GM21529 (cell line): ENCODE data around the gene CBY3.
A peak's percentile ranks its signal among the peaks of the same experiment; 100 is the strongest.
"Not testable (repeated sequence)": the region's sequence is repeated elsewhere in the genome, so short reads cannot be mapped to it uniquely, and the experiment has no call there.

ENCODE experiments used
- ATAC-seq: cut with Tn5 transposase; IDR thresholded peaks from one replicate; pipeline ENCODE4 v1.9.1; 2021; ENCODE audit not compliant: unreplicated experiment

Gene CBY3

DNA sequence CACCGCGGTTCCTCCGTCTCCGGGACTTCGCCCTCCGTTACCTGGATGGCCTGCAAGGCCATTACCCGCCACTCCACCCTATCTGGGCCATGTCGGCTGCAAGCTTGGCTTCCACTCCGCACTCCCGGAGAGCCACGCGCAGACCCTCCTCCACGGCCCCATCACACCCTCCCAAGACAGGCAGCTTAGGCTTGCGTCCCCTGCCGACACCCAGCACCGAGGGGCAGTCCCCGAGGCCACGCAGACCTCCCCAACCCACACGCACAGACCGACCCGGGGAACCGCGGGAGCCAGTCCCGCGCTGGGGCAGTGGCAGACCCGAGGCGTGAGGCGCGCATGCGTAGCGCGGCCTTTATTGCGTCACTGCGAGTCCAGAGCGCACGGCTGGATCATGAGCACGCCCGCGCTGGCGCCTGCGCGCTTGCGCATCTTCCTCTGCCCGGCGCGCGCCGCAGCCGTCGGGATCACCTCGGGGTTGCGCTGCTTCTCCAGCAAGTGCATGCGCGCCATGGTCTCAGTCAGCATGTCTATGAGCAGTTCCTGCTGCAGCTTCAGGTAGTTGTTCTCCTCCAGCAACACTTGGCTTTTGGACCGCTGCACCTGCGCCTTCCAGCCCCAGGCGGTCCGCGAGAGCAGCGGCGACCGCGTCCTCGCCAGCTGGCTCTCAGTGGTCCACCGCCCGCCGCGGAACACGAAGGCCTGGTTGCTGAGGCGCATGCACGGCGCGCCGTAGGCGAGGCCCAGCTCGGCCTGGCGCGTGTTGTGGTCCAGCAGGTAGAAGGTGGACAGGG lies 2.4 kb downstream of the CBY3 start:
- peak; percentile 86 for ATAC-seq

DNA sequence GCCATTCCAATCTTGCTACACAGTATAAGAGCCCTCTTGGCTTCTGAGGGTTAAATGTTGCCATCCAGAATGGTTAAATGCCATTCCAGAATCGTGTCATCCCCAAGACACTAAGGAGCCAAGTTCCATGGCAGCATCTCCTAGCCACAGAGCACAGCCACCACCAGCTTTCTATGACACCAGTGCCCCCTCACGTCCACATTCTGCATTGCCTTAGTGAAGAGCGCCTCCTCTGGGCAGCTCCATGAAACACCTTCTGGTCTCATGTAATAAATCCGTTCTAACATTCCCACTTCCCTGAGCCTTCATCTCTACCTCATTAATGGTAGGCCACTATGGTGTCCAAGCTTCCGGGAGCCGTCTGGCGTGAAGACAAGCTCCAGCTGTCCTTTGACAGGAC lies 12.4 kb downstream of the CBY3 start:
- ATAC-seq: peak; percentile 80

GRCh38 chr5:179661647-179662046 lies 19.2 kb downstream of the CBY3 start:
- ATAC-seq: not testable (repeated sequence)

- ATAC-seq: peak; percentile 54
These were observed 22.5 kb downstream of the CBY3 start for GRCh38 chr5:179658179-179658856.

GRCh38 chr5:179657302-179658178 lies 23.3 kb downstream of the CBY3 start:
- peak; percentile 90 for ATAC-seq

DNA sequence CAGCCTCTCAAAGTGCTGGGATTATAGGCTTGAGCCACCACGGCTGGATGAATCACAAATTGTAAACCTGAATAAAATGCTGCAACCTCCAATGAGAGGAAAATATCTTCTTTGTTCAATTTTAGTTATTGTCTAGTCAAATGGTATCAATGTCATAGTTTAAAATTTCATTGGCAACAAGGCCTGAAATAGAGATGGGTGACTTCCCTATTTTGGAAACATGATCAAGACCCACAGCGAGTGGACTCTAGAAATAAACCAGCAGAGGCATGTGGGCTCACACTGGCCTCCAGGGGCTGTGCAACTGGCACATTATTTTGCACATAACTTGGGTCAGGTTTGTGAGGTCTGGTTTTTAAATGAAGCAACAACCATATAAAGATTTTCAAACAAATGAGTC lies 27.7 kb downstream of the CBY3 start:
- ATAC-seq: not testable (repeated sequence)

- not testable (repeated sequence) for ATAC-seq
These were observed 30.6 kb downstream of the CBY3 start for GRCh38 chr5:179650245-179650644.

DNA sequence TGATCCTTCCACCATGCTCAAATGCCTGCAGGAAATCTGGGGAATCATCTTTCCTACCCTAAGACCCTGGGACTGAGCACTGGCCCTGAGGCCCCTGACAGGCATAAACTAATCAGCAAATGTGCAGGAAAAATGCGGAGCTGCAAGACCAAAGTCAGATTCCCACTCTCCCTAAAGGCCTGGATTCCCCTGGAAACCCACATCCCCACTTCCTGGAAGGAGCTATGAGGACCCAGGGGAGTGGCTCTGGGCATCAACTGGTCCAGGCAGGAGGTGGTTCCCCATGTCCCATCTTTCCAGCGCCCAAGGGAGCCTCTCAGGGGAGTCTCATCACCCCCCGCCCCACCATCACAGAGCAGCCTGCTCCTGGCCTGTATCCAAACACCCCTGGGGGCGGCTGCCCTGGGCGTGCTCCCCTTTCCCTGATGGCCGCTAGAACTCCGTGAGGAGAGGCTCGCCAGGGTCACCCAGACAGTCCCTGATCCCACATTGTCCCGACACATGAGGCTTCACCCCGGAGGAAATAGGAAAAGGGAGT lies 31.6 kb downstream of the CBY3 start:
- ATAC-seq: not testable (repeated sequence)

- ATAC-seq: no peak
These were observed 32.4 kb downstream of the CBY3 start for GRCh38 chr5:179648410-179648809.

DNA sequence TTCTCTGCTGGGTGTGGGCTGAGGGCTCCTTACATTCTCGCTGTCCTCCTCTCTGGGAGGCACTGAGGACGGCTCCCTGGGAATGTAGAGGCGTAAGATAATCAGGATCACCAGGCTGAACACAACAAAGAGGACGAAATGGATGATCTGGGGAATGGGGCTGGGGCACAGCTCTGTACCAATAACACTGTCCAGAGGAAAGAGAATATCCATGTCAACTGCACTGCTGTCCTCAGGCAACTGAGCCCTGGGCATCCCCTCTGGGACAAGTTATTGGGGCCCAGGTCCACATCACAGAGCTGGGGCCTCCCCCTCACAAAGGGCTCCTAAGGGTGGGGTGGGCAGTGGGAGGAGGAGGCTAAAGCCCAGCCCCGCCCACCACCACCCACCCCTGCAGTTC lies 36.1 kb downstream of the CBY3 start:
- not testable (repeated sequence) for ATAC-seq

DNA sequence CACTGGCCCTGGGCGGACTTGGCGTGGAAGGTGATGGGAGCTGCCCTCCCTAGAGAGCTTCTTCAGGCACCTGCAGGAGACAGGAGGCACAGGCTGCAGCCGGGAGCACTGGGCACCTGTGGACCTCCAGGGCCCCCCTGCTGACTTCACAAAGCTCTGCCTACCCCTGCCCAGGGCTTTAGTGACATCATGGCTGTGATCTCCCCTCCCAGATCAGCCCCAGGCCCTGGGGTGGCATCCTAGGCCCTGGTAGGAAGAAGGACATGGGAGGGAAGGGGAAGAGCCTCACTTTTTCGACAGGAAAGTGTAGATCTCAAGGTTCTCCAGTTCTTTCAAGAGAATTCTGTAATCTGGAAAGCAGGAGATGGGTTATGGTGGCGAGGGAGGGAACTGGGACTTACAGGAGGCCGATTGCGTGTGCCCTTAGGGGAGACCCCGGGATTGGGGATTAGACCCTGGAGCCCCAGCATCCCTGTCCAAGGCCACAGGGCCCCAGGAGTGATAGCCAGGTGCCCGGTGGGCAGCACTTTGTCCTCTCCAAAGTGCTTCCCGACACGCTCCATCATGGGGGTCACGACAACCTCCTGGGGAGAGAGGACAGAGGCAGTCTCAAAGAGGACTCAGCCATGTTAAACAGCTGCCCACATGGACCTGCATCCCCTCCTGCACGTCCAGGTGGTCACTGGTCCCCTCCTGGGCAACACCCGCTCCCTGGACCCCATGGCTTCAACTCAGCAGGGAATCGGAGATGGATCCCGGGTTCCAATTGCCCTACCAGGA lies 37.5 kb downstream of the CBY3 start:
- ATAC-seq: not testable (repeated sequence)

DNA sequence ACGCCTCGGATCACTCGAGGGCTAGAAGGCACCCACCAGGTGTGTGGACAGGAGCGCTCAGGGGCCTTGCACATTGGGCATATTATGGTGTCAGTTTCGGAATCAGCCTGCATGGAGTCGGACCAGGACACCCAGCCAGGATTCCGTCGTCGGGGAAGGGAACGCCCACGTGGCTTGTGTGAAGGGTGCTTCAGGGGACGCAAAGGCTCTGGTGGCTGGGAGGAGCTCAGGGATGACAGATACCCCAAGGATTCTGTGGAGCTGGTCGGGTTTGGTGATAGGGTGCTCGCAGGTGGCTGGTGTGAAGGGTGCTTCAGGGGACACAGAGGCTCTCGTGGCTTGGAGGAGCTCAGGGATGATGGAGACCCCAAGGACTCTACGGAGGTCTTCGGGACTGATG lies 38.2 kb downstream of the CBY3 start:
- not testable (repeated sequence) for ATAC-seq

GRCh38 chr5:179641745-179642144 lies 39.1 kb downstream of the CBY3 start:
- not testable (repeated sequence) for ATAC-seq

DNA sequence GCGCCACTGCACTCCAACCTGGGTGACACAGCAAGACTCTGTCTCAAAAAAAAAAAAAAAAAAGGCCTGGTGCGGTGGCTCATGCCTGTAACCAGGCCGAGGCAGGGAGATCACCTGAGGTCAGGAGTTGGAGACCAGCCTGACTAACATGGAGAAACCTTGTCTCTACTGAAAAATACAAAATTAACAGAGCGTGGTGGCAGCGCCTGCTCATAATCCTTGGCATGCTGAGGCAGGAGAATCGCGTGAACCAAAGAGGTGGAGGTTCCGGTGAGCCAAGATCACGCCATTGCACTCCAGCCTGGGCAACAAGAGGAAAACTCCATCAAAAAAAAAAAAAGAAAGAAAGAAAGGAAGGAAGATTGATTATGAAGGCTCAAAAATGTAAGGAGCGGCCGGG lies 41.5 kb downstream of the CBY3 start:
- ATAC-seq: not testable (repeated sequence)

- ATAC-seq: peak; percentile 92
These were observed 46.3 kb downstream of the CBY3 start for GRCh38 chr5:179634370-179635172.

- ATAC-seq: peak; percentile 64
These were observed 47.1 kb downstream of the CBY3 start for GRCh38 chr5:179633501-179634369.
